ENCODE results near the gene MUC5B. TPM values are rescaled to one million over a fixed set of nuclear protein-coding genes. Genes with fewer than 3 reads are reported as not detected.
A peak's percentile ranks its signal among the peaks of the same experiment; 100 is the strongest.
"Not testable (repeated sequence)": the region's sequence is repeated elsewhere in the genome, so short reads cannot be mapped to it uniquely, and the experiment has no call there.

The MUC5B gene
- total RNA-seq, 2 donors from 2014 or later = 0.69 TPM; not detected in 1

DNA sequence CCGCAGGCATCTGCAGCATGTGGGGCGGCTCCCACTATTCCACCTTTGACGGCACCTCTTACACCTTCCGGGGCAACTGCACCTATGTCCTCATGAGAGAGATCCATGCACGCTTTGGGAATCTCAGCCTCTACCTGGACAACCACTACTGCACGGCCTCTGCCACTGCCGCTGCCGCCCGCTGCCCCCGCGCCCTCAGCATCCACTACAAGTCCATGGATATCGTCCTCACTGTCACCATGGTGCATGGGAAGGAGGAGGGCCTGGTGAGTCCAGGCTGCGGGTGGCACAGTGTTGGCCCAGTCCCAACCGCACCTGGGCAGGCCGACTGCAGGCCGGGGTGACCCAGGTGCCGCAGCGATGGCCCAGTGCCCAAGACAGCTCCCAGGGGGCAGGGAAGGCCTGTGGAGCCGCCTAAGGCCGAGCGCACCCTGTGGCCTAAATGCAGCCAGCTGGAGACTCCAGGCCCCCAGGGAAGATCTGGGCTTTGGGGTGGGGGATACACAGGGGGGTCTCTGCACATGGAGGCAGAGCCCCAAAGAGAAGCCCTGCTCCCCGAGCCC is 31.3 kb downstream of the MUC5B start:
- intact Hi-C loops (cut with DNase I) = no loop called here
- DNase-seq (ENCODE audit: low spot score) = no peak

DNA sequence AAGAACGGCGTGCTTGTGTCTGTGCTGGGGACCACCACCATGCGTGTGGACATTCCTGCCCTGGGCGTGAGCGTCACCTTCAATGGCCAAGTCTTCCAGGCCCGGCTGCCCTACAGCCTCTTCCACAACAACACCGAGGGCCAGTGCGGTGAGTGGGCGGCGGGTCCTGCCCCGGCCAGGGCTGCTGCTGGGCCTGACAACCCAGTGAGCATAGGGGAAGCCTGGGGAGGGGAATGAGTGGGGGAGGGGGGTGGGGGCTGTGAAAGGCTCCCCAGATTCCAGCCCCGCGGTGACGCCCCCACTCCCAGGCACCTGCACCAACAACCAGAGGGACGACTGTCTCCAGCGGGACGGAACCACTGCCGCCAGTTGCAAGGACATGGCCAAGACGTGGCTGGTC is 31.9 kb downstream of the MUC5B start:
- intact Hi-C loops (cut with DNase I) = no loop called here
- no peak for DNase-seq (ENCODE audit: low spot score)

DNA sequence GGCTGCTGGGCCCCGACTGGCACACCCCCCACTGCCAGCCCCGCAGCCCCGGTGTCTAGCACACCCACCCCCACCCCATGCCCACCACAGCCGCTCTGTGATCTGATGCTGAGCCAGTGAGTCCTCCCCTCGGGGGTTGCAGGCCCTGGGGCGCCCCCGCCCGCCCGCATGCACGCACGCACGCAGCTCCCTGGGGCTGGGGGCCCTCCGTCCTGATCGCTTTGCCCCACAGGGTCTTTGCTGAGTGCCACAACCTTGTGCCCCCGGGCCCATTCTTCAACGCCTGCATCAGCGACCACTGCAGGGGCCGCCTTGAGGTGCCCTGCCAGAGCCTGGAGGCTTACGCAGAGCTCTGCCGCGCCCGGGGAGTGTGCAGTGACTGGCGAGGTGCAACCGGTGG is 32.3 kb downstream of the MUC5B start:
- intact Hi-C loops (cut with DNase I) = no loop called here
- no peak for DNase-seq (ENCODE audit: low spot score)

DNA sequence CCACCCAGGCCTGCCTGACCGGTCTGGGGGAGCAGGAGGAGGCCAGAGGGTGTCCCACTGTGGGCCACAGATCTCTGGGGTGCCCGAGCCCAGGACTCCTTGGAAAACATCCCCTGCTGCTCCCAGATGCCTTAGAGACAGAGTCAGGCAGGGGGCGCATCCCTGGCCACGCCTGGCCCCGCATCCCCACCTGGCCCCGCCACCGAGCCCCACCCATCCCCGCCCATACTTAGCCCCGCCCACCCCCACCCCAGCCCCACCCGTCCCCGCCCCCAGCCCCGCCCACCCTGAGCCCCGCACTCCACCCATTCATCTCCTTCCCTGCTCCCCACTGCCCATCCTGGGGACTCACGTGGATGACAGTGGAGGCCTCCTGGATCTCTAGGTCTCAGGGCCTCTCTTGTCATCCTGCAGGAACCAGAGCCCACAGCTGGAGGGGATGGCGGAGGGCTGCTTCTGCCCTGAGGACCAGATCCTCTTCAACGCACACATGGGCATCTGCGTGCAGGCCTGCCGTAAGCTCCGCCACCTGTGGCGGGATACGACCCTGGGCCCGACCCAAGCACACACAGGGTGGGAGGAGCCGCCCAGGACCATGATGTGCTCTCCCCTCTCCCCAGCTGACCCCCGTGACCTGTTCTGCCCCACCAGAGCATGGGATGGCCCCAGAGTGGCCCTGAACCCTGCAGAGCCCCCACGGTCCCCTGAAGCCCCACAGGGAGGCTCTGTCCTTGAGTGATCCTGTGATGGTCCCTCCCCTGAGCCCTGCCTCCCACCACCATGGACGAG is 33.6 kb downstream of the MUC5B start:
- no peak for DNase-seq (ENCODE audit: low spot score)
- intact Hi-C loops (cut with DNase I) = no loop called here

DNA sequence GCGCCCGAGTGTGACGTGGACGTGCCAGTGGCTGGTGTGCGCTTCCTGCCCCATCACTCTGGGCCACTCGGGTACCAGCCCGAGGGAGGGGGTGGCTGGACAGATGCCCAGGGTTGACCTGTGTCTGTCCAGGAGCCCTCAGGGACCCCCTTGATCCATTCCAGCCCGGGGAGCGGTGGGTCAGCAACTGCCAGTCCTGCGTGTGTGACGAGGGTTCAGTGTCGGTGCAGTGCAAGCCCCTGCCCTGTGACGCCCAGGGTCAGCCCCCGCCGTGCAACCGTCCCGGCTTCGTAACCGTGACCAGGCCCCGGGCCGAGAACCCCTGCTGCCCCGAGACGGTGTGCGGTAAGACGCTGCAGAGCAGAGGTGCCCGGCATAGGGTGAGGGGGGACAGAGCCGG is 34.5 kb downstream of the MUC5B start:
- no peak for DNase-seq (ENCODE audit: low spot score)
- intact Hi-C loops (cut with DNase I) = no loop called here

DNA sequence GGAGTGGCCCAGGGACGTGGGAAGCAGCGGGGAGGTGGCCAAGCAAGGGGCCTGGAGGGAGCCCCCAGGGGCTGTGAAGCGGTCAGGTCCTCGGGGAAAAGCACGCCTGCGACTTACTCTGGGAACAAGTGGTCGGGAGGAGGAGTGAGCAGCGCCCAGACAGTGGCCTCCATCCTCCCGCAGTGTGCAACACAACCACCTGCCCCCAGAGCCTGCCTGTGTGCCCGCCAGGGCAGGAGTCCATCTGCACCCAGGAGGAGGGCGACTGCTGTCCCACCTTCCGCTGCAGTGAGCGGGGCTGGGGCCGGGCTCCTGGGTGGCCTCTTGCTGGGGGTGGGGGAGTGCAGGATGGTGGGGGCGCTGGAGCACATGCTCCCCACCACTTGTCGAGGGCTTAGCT is 35.0 kb downstream of the MUC5B start:
- intact Hi-C loops (cut with DNase I) = no loop called here

DNA sequence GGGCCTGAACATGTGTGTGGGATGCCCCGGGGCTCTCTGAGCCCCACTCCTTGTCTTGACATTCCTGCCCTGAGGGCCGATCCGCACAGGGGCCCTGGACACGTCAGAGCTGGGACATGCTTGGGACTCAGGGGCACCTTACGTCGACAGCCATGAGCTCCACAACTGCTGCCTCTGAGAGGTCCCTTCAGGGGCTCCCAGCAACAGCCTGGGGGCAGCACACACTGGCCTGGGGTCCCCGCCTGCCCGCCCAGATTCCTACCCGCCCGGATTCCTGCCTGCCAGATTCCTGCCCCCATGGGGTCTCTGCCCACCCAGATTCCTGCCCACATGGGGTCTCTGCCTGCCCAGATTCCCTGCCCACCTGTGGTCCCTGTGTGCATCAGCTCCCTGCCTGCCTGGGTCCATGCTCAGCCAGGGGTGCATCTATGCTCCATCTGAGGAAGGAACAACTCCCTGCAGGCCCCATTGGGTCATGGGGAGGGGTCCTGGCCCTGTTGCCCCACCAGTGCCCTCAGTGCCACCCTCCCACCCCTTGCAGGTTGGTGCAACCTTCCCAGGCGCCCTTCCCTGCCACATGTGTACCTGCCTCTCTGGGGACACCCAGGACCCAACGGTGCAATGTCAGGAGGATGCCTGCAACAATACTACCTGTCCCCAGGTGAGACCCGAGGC is 35.7 kb downstream of the MUC5B start:
- intact Hi-C loops (cut with DNase I) = no loop called here
- DNase-seq (ENCODE audit: low spot score) = no peak

More for the DNA sequence above, 35.0 kb downstream of the MUC5B start:
- no peak for DNase-seq (ENCODE audit: low spot score)

DNA sequence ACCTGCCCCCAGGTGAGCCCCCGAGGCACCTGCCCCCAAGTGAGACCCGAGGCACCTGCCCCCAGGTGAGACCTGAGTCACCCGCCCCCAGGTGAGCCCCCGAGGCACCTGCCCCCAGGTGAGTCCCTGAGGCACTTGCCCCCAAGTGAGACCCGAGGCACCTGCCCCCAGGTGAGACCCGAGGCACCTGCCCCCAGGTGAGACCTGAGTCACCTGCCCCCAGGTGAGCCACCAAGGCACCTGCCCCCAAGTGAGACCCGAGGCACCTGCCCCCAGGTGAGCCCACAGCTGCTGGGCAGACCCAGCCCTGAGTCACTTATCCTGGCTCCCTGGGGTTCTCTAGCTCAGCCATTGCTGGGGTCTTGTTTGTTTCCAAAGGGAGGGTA is 36.2 kb downstream of the MUC5B start:
- DNase-seq (ENCODE audit: low spot score) = no peak
- intact Hi-C loops (cut with DNase I) = no loop called here

DNA sequence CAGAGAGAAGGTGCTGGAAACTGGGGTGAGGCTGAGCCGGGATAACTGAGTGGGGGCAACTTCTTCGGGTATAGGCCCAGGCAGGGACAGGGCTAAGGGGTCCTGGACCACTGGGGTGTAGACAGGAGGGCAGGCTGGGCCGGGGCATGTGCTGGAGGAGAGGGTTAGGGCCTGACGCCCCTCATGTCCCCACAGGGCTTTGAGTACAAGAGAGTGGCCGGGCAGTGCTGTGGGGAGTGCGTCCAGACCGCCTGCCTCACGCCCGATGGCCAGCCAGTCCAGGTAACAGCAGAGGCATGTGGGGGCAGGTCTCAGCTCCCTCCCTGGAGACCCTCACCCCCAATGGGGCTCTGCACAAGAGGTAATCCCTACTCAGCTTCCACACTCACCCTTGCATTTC is 36.7 kb downstream of the MUC5B start:
- no peak for DNase-seq (ENCODE audit: low spot score)
- intact Hi-C loops (cut with DNase I) = no loop called here

DNA sequence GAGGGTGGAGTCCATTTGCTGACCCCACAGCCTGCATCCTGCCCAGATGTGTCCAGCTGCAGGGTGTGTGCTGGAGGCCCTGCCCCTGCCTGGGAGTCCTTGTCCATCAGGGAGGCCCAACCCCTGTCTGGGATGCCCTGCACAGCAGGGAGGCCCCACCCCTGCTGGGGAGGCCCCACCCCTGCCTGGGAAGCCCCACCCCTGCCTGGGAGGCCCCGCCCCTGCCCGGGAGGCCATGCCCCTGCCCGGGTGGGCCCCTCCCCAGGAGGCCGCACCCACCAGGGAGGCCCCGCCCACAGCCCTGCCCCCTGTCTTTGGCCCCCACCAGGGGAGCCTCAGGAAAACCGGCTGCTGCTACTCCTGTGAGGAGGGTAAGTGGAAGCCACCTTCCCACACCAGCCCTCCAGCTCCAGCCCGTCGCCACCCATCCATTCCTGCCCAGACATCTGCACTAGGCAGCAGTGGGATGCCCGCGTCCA is 37.2 kb downstream of the MUC5B start:
- intact Hi-C loops (cut with DNase I) = no loop called here
- no peak for DNase-seq (ENCODE audit: low spot score)

DNA sequence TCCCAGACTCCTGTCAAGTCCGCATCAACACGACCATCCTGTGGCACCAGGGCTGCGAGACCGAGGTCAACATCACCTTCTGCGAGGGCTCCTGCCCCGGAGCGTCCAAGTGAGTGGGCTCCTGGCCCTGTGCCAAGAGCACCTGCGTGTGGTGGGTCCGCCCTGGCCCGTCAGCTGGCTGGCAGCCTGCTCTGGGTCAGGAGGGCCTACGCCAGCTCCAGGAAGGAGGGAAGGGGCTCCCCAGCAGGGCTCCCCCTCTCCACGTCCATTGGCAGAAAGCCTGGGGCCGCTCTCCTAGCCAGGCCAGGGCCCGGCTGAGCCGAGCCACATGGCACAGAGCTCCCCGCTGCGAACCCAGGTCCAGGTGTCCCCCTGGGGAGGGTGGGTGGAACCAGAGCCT is 37.8 kb downstream of the MUC5B start:
- no peak for DNase-seq (ENCODE audit: low spot score)
- intact Hi-C loops (cut with DNase I) = no loop called here

DNA sequence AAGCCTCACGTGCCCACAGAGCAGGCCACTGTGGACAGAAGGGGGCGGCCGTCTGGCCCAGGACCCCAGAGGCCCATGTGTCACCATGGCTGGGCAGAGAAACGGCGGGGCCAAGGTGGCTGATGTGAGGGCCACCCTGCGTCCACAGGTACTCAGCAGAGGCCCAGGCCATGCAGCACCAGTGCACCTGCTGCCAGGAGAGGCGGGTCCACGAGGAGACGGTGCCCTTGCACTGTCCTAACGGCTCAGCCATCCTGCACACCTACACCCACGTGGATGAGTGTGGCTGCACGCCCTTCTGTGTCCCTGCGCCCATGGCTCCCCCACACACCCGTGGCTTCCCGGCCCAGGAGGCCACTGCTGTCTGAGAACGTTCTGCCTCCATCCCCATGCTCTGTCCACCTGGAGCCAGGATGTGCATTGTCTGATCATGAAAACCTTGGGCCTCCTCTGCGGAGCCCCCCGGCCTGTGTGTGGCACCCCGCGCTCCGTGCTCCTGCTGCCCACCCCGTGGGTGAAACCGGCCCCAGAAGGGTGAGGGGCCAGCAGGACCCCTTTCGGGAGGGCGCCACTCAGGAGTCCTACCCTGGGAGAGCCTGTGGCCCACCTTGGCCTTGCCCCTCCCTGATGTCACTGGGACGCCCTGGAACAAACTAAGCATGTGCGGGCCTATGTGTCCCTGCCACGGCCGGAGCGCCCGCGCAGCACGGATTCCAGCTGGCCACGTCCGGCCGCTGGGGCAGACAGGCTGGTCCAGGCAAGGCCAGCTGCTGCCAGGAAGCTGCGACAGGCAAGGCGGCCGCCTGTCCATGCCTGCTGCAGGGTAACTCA is 38.6 kb downstream of the MUC5B start:
- intact Hi-C loops (cut with DNase I) = no loop called here
- no peak for DNase-seq (ENCODE audit: low spot score)

DNA sequence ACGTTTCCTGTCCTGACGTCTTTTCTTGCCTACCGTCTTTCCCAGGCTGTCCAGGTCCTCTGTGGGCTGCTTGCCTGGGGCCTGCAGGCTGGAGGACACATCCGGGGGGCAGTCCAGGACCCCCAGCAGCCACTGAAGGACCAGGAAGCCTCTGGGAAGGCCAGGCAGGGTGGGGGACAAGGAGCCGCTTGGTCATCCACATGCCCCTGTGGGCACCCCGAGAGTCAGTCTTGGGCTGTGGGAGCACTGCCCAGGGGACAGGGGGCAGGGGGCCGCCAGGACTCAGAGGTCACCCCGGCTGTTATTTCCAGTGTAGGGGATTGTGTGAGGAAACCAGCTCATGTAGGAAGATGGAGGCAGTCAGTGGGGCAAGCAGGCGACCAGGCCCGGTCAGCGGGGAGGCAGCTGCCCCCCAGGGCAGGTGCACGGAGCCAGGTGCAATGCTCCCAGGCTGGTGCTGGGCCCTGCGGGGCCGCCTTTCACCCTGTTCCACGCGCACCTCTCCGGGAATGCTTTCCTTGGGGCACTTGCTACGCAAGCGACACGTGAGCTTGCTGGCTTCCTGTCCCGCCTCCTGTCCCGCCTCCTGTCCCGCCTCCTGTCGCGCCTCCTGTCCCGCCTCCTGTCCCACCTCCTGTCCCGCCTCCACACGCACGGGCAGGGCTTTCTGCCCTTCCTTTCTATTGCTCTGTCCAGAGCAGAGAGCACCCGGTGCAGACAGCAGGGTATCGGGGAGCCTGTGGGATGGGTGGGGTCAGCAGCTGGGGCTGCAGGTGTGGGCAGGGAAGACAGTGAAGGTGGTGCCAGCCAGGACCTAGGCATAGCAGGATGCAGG is 39.5 kb downstream of the MUC5B start:
- intact Hi-C loops (cut with DNase I) = no loop called here
- peak; percentile 98 for DNase-seq (ENCODE audit: low spot score)

DNA sequence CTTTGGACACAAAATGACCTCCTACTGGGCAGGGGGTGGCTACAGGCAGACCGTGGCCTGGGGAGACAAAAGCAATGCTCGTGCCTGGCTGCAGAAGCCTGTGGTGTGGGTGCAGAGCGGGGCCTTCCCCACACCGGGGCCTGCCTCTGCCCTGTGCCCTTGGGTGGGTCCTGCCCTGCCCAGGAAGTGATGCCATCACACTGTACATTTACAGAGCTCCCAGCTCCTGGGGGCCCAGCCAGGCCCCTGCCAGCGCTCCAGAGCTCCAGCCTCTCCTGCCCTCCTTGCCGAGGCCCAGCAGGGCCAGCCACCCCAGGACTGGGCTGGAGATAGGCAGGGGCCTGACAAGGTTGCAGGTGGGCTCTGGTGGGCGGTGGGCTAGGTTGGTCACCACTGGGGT is 40.1 kb downstream of the MUC5B start:
- no peak for DNase-seq (ENCODE audit: low spot score)
- intact Hi-C loops (cut with DNase I) = no loop called here

DNA sequence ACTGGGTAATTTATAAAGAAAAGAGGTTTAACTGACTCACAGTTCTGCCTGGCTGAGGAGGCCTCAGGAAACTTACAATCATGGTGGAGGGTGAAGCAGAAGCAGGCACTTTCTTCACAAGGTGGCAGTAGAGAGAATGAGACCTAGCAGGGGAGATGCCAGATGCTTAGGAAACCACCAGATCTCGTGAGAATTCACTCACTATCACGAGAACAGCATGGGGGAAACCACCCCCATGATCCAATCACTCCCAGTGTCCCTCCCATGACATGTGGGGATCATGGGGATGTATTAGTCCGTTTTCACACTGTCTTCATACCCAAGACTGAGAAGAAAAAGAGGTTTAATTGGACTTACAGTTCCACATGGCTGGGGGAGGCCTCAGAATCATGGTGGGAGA is 41.6 kb downstream of the MUC5B start:
- intact Hi-C loops (cut with DNase I); DNase-seq (ENCODE audit: low spot score): not testable (repeated sequence)

DNA sequence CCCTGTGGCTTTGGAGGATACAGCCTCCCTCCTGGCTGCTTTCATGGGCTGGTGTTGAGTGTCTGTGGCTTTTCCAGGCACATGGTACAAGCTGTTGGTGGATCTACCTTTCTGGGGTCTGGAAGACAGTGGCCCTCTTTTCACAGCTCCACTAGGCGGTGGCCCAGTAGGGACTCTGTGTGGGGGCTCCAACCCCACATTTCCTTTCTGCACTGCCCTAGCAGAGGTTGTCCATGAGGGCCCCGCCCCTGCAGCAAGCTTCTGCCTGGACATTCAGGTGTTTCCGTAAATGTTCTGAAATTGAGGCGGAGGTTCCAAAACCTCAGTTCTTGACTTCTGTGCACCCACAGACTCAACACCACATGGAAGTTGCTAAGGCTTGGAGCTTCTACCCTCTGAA is 42.6 kb downstream of the MUC5B start:
- intact Hi-C loops (cut with DNase I); DNase-seq (ENCODE audit: low spot score): not testable (repeated sequence)

DNA sequence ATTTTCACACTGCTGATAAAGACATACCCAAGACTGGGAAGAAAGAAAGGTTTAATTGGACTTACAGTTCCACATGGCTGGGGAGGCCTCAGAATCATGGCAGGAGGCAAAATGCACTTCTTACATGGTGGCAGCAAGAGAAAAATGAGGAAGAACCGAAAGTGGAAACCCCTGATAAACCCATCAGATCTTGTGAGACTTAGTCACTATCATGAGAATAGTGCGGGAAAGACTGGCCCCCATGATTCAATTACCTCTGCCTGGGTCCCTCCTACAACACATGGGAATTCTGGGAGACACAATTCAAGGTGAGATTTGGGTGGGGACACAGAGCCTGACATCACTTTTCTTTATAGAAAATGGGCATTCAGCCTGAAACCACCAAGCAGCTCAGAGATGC is 44.1 kb downstream of the MUC5B start:
- intact Hi-C loops (cut with DNase I); DNase-seq (ENCODE audit: low spot score): not testable (repeated sequence)

DNA sequence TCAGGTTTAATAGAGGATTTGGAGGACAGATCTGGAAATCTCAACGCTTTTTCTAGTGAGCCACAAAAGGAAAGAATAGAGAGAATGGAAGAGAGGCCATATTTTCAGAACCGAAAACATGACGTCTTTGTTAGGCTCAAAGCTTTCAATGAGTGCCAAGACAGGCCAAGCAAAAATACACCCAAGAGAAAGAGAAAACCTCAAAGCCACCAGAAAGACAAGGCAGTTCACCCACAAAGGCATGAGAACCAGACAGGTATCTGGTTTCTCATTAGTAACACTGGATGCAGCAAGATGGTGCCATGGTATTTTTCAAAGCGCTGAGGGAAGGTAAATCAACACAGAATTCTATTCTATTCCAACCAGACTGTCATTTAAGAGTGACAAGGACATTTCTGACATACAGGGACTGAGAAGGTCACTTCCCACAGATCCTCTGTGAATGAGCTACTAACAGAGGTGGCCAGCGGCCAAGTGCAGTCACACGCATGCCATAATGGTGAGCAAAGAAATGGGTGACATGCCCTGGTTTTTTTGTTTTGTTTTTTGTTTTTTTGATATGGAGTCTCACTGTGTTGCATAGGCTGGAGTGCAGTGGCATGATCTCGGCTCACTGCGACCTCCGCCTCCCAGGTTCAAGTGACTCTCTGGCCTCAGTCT is 44.7 kb downstream of the MUC5B start:
- no peak for DNase-seq (ENCODE audit: low spot score)
- intact Hi-C loops (cut with DNase I) = no loop called here
